KMS-11 (cell line): ENCODE measurements around the gene OSBPL8.
A peak's percentile ranks its signal among the peaks of the same experiment; 100 is the strongest.

Source experiments
- H2AFZ ChIP-seq: fragments of 200-600 bp; sonication (generic); 2 replicates; pipeline ENCODE4 v1.6.1; 2016; ENCODE audit warnings: antibody characterized with exemption, mixed run types, low read depth
- H3K27ac ChIP-seq: fragments of 200-600 bp; sonication (generic); 2 replicates; pipeline ENCODE4 v1.6.1; 2016; ENCODE audit warnings: mild to moderate bottlenecking, mixed run types
- H3K27me3 ChIP-seq: fragments of 200-600 bp; sonication (generic); 2 replicates; pipeline ENCODE4 v1.6.1; 2017; ENCODE audit warnings: mild to moderate bottlenecking, low read depth, mixed run types, moderate library complexity; ENCODE audit not compliant: insufficient read depth
- H3K36me3 ChIP-seq: fragments of 200-600 bp; sonication (generic); 2 replicates; pipeline ENCODE4 v1.6.1; 2017; ENCODE audit warnings: mild to moderate bottlenecking, mixed run types; ENCODE audit not compliant: insufficient read depth
- H3K4me1 ChIP-seq: fragments of 200-600 bp; sonication (generic); 2 replicates; pipeline ENCODE4 v1.6.1; 2016; ENCODE audit warnings: mild to moderate bottlenecking, low read depth, mixed run types; ENCODE audit not compliant: poor library complexity, severe bottlenecking
- H3K4me2 ChIP-seq: fragments of 200-600 bp; sonication (generic); 2 replicates; pipeline ENCODE4 v1.7.0; 2016; ENCODE audit warnings: mild to moderate bottlenecking, mixed run types
- H3K4me3 ChIP-seq: fragments of 200-600 bp; sonication (generic); IDR thresholded peaks from 2 replicates; pipeline ENCODE4 v1.6.1; 2017; ENCODE audit warnings: low read depth, low read length, mixed read lengths; ENCODE audit not compliant: insufficient read depth
- H3K79me2 ChIP-seq: fragments of 200-600 bp; sonication (generic); 2 replicates; pipeline ENCODE4 v1.6.1; 2016; ENCODE audit warnings: low read depth, mixed run types; ENCODE audit not compliant: insufficient read depth
- H3K9ac ChIP-seq: fragments of 200-600 bp; sonication (generic); 2 replicates; pipeline ENCODE4 v1.6.1; 2016; ENCODE audit warnings: mild to moderate bottlenecking, mixed run types
- H4K20me1 ChIP-seq: fragments of 200-600 bp; sonication (generic); 2 replicates; pipeline ENCODE4 v1.6.1; 2016; ENCODE audit warnings: mild to moderate bottlenecking, mixed run types; ENCODE audit not compliant: insufficient read depth
- CTCF ChIP-seq: fragments of 200-600 bp; sonication (generic); conservative IDR thresholded peaks from 2 replicates; pipeline ENCODE4 v1.6.1; 2017; ENCODE audit warnings: low read depth, mild to moderate bottlenecking, antibody characterized with exemption, low read length, moderate library complexity, mixed read lengths

Gene OSBPL8

GRCh38 chr12:76457010-76457409 is 102.6 kb downstream of the OSBPL8 start:
- no peaks in the 10 kb centered on the region for H3K36me3 ChIP-seq
- TF ChIP-seq CTCF, result no peak
- no peak overlapping the region for H2AFZ ChIP-seq
- no peak overlapping the region for H3K4me2 ChIP-seq
- no peak overlapping the region for H3K27ac ChIP-seq
- no peaks in the 10 kb centered on the region for H4K20me1 ChIP-seq
- H3K4me1 ChIP-seq, result peaks cover 4% of the 10 kb centered on the region
- no peaks in the 10 kb centered on the region for H3K79me2 ChIP-seq
- no peak overlapping the region for H3K9ac ChIP-seq
- H3K4me3 ChIP-seq, result no peak overlapping the region
- H3K27me3 ChIP-seq, result no peaks in the 10 kb centered on the region

GRCh38 chr12:76455582-76456345 is 103.8 kb downstream of the OSBPL8 start:
- Histone ChIP-seq H3K79me2 (no peaks in the 10 kb centered on the region), H3K27ac (no peak overlapping the region), H3K27me3 (no peaks in the 10 kb centered on the region), H3K4me3 (no peak overlapping the region), H2AFZ (no peak overlapping the region), H3K4me2 (no peak overlapping the region), H4K20me1 (no peaks in the 10 kb centered on the region), H3K9ac (no peak overlapping the region), H3K36me3 (no peaks in the 10 kb centered on the region), H3K4me1 (peaks cover 4% of the 10 kb centered on the region)
- TF ChIP-seq CTCF, result peak; percentile 77

GRCh38 chr12:76451528-76451927 is 108.0 kb downstream of the OSBPL8 start:
- H3K36me3 ChIP-seq, result no peaks in the 10 kb centered on the region
- H3K27ac ChIP-seq, result no peak overlapping the region
- no peak overlapping the region for H3K4me3 ChIP-seq
- H3K4me1 ChIP-seq, result peaks cover 4% of the 10 kb centered on the region
- no peak overlapping the region for H2AFZ ChIP-seq
- H3K4me2 ChIP-seq, result no peak overlapping the region
- H3K27me3 ChIP-seq, result no peaks in the 10 kb centered on the region
- no peaks in the 10 kb centered on the region for H4K20me1 ChIP-seq
- H3K9ac ChIP-seq, result no peak overlapping the region
- H3K79me2 ChIP-seq, result no peaks in the 10 kb centered on the region
- no peak for TF ChIP-seq CTCF

- Histone ChIP-seq H3K36me3 (no peaks in the 10 kb centered on the region), H4K20me1 (no peaks in the 10 kb centered on the region), H3K4me2 (no peak overlapping the region), H3K9ac (no peak overlapping the region), H3K79me2 (no peaks in the 10 kb centered on the region), H3K27ac (no peak overlapping the region), H3K4me1 (peaks cover 4% of the 10 kb centered on the region), H3K4me3 (no peak overlapping the region), H2AFZ (no peak overlapping the region), H3K27me3 (no peaks in the 10 kb centered on the region)
- no peak for TF ChIP-seq CTCF
These were observed 108.9 kb downstream of the OSBPL8 start for GRCh38 chr12:76450690-76451089.
